ENCODE data around the gene CHADL. TPM values are rescaled to one million over a fixed set of nuclear protein-coding genes. Genes with fewer than 3 reads are reported as not detected.
A peak's percentile ranks its signal among the peaks of the same experiment; 100 is the strongest.

CHADL gene
- total RNA-seq, 1 donor from 2014 or later: 3.6 TPM

- Histone ChIP-seq H3K4me1 (no peaks in the 10 kb centered on the region), H3K36me3 (peaks cover 89% of the 10 kb centered on the region), H3K27ac (no peak overlapping the region), H3K27me3 (ENCODE audit: low read depth) (no peaks in the 10 kb centered on the region), H3K9me3 (no peaks in the 10 kb centered on the region), H3K4me3 (no peak overlapping the region)
- ATAC-seq (no peak), DNase-seq (no peak)
- intact Hi-C loops (cut with DNase I): no loop called here
- no peak for TF ChIP-seq CTCF (IDR thresholded peaks at IDR 0.05)
Measured at GRCh38 chr22:41248758-41249157, 8.0 kb upstream of the CHADL start.

GRCh38 chr22:41248314-41248713 lies 7.6 kb upstream of the CHADL start:
- H3K36me3 ChIP-seq: peaks cover 84% of the 10 kb centered on the region
- DNase-seq: no peak
- H3K27ac ChIP-seq: no peak overlapping the region

GRCh38 chr22:41247703-41248102 lies 7.0 kb upstream of the CHADL start:
- H3K36me3 ChIP-seq: peaks cover 78% of the 10 kb centered on the region

More at GRCh38 chr22:41248314-41248713, 7.6 kb upstream of the CHADL start:
- Histone ChIP-seq H3K27me3 (ENCODE audit: low read depth) (no peaks in the 10 kb centered on the region), H3K4me1 (no peaks in the 10 kb centered on the region), H3K9me3 (no peaks in the 10 kb centered on the region), H3K4me3 (no peak overlapping the region)
- ATAC-seq: no peak
- TF ChIP-seq CTCF (IDR thresholded peaks at IDR 0.05): no peak
- intact Hi-C loops (cut with DNase I): no loop called here

GRCh38 chr22:41245917-41246499 lies 5.3 kb upstream of the CHADL start:
- H3K4me1 ChIP-seq: no peaks in the 10 kb centered on the region
- peak; percentile 8 to 24 for ATAC-seq
- no peak overlapping the region for H3K4me3 ChIP-seq
- no peak overlapping the region for H3K27ac ChIP-seq
- H3K36me3 ChIP-seq: peaks cover 61% of the 10 kb centered on the region
- no peak for DNase-seq
- no peaks in the 10 kb centered on the region for H3K27me3 ChIP-seq (ENCODE audit: low read depth)
- no peaks in the 10 kb centered on the region for H3K9me3 ChIP-seq
- intact Hi-C loops (cut with DNase I): no loop called here
- no peak for TF ChIP-seq CTCF (IDR thresholded peaks at IDR 0.05)

More at GRCh38 chr22:41247703-41248102, 7.0 kb upstream of the CHADL start:
- Histone ChIP-seq H3K27ac (no peak overlapping the region), H3K4me1 (no peaks in the 10 kb centered on the region), H3K4me3 (no peak overlapping the region), H3K9me3 (no peaks in the 10 kb centered on the region), H3K27me3 (ENCODE audit: low read depth) (no peaks in the 10 kb centered on the region)
- intact Hi-C loops (cut with DNase I): no loop called here
- ATAC-seq (no peak), DNase-seq (no peak)
- no peak for TF ChIP-seq CTCF (IDR thresholded peaks at IDR 0.05)

- Histone ChIP-seq H3K36me3 (peaks cover 35% of the 10 kb centered on the region), H3K4me3 (no peak overlapping the region), H3K9me3 (no peaks in the 10 kb centered on the region), H3K27ac (no peak overlapping the region), H3K4me1 (peaks cover 4% of the 10 kb centered on the region), H3K27me3 (ENCODE audit: low read depth) (no peaks in the 10 kb centered on the region)
- DNase-seq (no peak), ATAC-seq (no peak)
- TF ChIP-seq CTCF (IDR thresholded peaks at IDR 0.05): no peak
- intact Hi-C loops (cut with DNase I): no loop called here
Measured at GRCh38 chr22:41243361-41243760, 2.6 kb upstream of the CHADL start.

Measured in lower lobe of right lung (tissue), 2 donors.